IPS-15b (cell line): ENCODE data around the gene DOC2B.
"Not testable (repeated sequence)": the region's sequence is repeated elsewhere in the genome, so short reads cannot be mapped to it uniquely, and the experiment has no call there.

ENCODE experiments used
- H3K27me3 ChIP-seq: one replicate; pipeline ENCODE4 v1.6.1; 2013; ENCODE audit warnings: low read length; ENCODE audit not compliant: control insufficient read depth, insufficient read depth
- H3K36me3 ChIP-seq: one replicate; pipeline ENCODE4 v1.6.1; 2013; ENCODE audit warnings: low read length; ENCODE audit not compliant: control insufficient read depth, insufficient read depth
- H3K4me1 ChIP-seq: one replicate; pipeline ENCODE4 v1.6.1; 2013; ENCODE audit warnings: mild to moderate bottlenecking, low read length; ENCODE audit not compliant: control insufficient read depth, insufficient read depth
- H3K4me3 ChIP-seq: one replicate; pipeline ENCODE4 v1.5.1; 2013; ENCODE audit warnings: low read depth, low read length
- H3K9ac ChIP-seq: one replicate; pipeline ENCODE4 v1.6.1; 2013; ENCODE audit warnings: low read depth, mild to moderate bottlenecking, low read length
- H3K9me3 ChIP-seq: one replicate; pipeline ENCODE4 v1.6.1; 2013; ENCODE audit warnings: mild to moderate bottlenecking, low read length; ENCODE audit not compliant: control insufficient read depth, insufficient read depth

The DOC2B gene

GRCh38 chr17:118339-118917 lies 63.0 kb downstream of the DOC2B start:
- H3K4me3 ChIP-seq, H3K9me3 ChIP-seq, H3K9ac ChIP-seq, H3K27me3 ChIP-seq, H3K36me3 ChIP-seq, H3K4me1 ChIP-seq: not testable (repeated sequence)

GRCh38 chr17:113111-113510 lies 68.3 kb downstream of the DOC2B start:
- H3K27me3 ChIP-seq, H3K9me3 ChIP-seq, H3K9ac ChIP-seq, H3K36me3 ChIP-seq, H3K4me1 ChIP-seq, H3K4me3 ChIP-seq: not testable (repeated sequence)
